GM12878 (cell line): Measurements from ENCODE around the gene KATNB1. TPM values are rescaled to one million over a fixed set of nuclear protein-coding genes. Genes with fewer than 3 reads are reported as not detected.

Experiments
- ATAC-seq: fragments of 200-7000 bp; cut with Tn5 transposase; 3 replicates; pipeline ENCODE4 v1.9.1; 2020; ENCODE audit warnings: mild to moderate bottlenecking, moderate library complexity
- BruUV-seq: library from RNA; stranded (reverse); fragments of 400-500 nt; replicated peaks from 2 replicates; lab custom pipeline; 2021; lab: Mats Ljungman, UMichigan
- CTCF ChIA-PET: fragments of 300-600 bp; sonication (Branson Sonifier 250); formaldehyde crosslinking; extraction: SDS; loops from one replicate; lab custom pipeline; 2021; ENCODE audit warnings: inconsistent platforms; lab: Yijun Ruan, JAX
- POLR2A ChIA-PET: fragments of 350-600 bp; formaldehyde crosslinking; extraction: SDS; loops from one replicate; lab custom pipeline; 2021; ENCODE audit warnings: inconsistent platforms; lab: Charles Lee
- RAD21 ChIA-PET: fragments of 300-600 bp; sonication (Branson Sonifier 250); formaldehyde crosslinking; loops from one replicate; lab custom pipeline; 2023; ENCODE audit warnings: antibody characterized with exemption; ENCODE audit not compliant: unreplicated experiment; lab: Charles Lee
- SMC1A ChIA-PET: fragments of 300-600 bp; sonication (Branson Sonifier 250); formaldehyde crosslinking; loops from one replicate; lab custom pipeline; 2023; ENCODE audit not compliant: unreplicated experiment, uncharacterized antibody; lab: Charles Lee
- DNase-seq: peaks from one replicate; pipeline ENCODE4 v3.0.0-alpha.2; 2011; ENCODE audit warnings: low read depth, low spot score
- FAIRE-seq: peaks from 3 replicates; lab custom pipeline; 2011; peaks lifted over from hg19 to GRCh38; lab: Jason Lieb, UNC
- H2AFZ ChIP-seq: 2 replicates; pipeline ENCODE4 v1.6.0; 2011; ENCODE audit warnings: low read depth, low read length, control low read depth; ENCODE audit not compliant: control insufficient read depth
- H3K27ac ChIP-seq: 2 replicates; pipeline ENCODE4 v1.5.1; 2011; ENCODE audit warnings: control low read depth; ENCODE audit not compliant: control insufficient read depth, insufficient read depth
- H3K27me3 ChIP-seq, 2 experiments: replicated peaks in 1 of 2; 2 replicates each; pipeline versions ENCODE4 v1.6.0 to v1.6.1; 2011; ENCODE audit warnings: low read length in 1 of 2; ENCODE audit not compliant: control insufficient read depth in 2 of 2, insufficient read depth in 2 of 2
- H3K36me3 ChIP-seq, 2 experiments: 2 replicates each; pipeline ENCODE4 v1.5.1; 2011; ENCODE audit warnings: low read length in 1 of 2; ENCODE audit not compliant: control insufficient read depth in 2 of 2, insufficient read depth in 2 of 2
- H3K4me1 ChIP-seq: 2 replicates; pipeline ENCODE4 v1.6.1; 2011; ENCODE audit warnings: mild to moderate bottlenecking, low read length, moderate library complexity, mixed read lengths; ENCODE audit not compliant: control insufficient read depth, insufficient read depth
- H3K4me2 ChIP-seq: 2 replicates; pipeline ENCODE4 v1.6.0; 2011; ENCODE audit warnings: control low read depth; ENCODE audit not compliant: control insufficient read depth, insufficient read depth
- H3K4me3 ChIP-seq: fragments of 200-600 bp; sonication (generic); 2 replicates; pipeline ENCODE4 v1.5.1; 2016
- H3K79me2 ChIP-seq: 2 replicates; pipeline ENCODE4 v1.6.0; 2011; ENCODE audit warnings: low read length; ENCODE audit not compliant: control insufficient read depth, insufficient read depth
- H3K9ac ChIP-seq: 2 replicates; pipeline ENCODE4 v1.8.0; 2011; ENCODE audit warnings: low read length, control low read depth, mixed read lengths; ENCODE audit not compliant: control insufficient read depth, insufficient read depth
- H3K9me3 ChIP-seq: replicated peaks from 3 replicates; pipeline ENCODE4 v1.5.1; 2011; ENCODE audit warnings: mild to moderate bottlenecking, low read length; ENCODE audit not compliant: control insufficient read depth, insufficient read depth
- H4K20me1 ChIP-seq: 2 replicates; pipeline ENCODE4 v1.6.0; 2011; ENCODE audit not compliant: control insufficient read depth, insufficient read depth
- CBX3 ChIP-seq: fragments of 200-600 bp; sonication (generic); IDR thresholded peaks from 2 replicates; pipeline ENCODE4 v1.6.1; 2016; ENCODE audit warnings: low read depth, borderline replicate concordance
- CUX1 ChIP-seq: IDR thresholded peaks from 2 replicates; pipeline ENCODE4 v1.6.1; 2012; ENCODE audit warnings: improper control_type of control experiment, low read depth, low read length; ENCODE audit not compliant: insufficient replicate concordance
- DPF2 ChIP-seq: fragments of 450-650 bp; IDR thresholded peaks from 2 replicates; pipeline ENCODE4 v1.6.1; 2017; ENCODE audit warnings: mild to moderate bottlenecking
- EZH2 ChIP-seq: IDR thresholded peaks from 2 replicates; pipeline ENCODE4 v1.6.1; 2012; ENCODE audit warnings: low read depth, mild to moderate bottlenecking, control low read depth, inconsistent platforms, low read length, borderline replicate concordance; ENCODE audit not compliant: control insufficient read depth
- JUND ChIP-seq: IDR thresholded peaks from 2 replicates; pipeline ENCODE4 v1.6.1; 2012; ENCODE audit warnings: low read depth, mild to moderate bottlenecking, low read length, improper control_type of control experiment, moderate library complexity
- KAT2A ChIP-seq: conservative IDR thresholded peaks from 2 replicates; pipeline ENCODE4 v1.6.1; 2011; ENCODE audit warnings: low read depth, low read length; ENCODE audit not compliant: control insufficient read depth
- PML ChIP-seq: IDR thresholded peaks from 2 replicates; pipeline ENCODE4 v1.6.1; 2012; ENCODE audit warnings: low read length, inconsistent platforms
- RBBP5 ChIP-seq: fragments of 200-600 bp; sonication (generic); conservative IDR thresholded peaks from 2 replicates; pipeline ENCODE4 v1.6.1; 2016
- REST ChIP-seq: IDR thresholded peaks from 2 replicates; pipeline ENCODE4 v1.6.1; 2012; ENCODE audit warnings: mild to moderate bottlenecking, low read depth, low read length
- USF1 ChIP-seq: IDR thresholded peaks from 2 replicates; pipeline ENCODE4 v1.6.1; 2011; ENCODE audit warnings: borderline replicate concordance, low read depth, mild to moderate bottlenecking, moderate library complexity, mixed read lengths, low read length; ENCODE audit not compliant: insufficient read depth; ENCODE audit errors: extremely low read length
- ZBTB33 ChIP-seq: fragments of 450-650 bp; IDR thresholded peaks from 2 replicates; pipeline ENCODE4 v1.6.1; 2017; ENCODE audit warnings: mild to moderate bottlenecking
- WGBS: methylation state at CpG from one replicate; pipeline ENCODE4 v1.1.6; 2016; ENCODE audit warnings: low lambda C conversion rate; ENCODE audit not compliant: insufficient replicate concordance, insufficient coverage; ENCODE audit errors: missing lambda C conversion rate; 5-methylcytosine and 5-hydroxymethylcytosine counted together
- in situ Hi-C: fragments of 300-500 bp; cut with MboI; formaldehyde crosslinking; loops from 9 replicates; pipeline ENCODE4 v1.14.3; 2018; ENCODE audit warnings: mixed read lengths
- intact Hi-C: fragments of 100-400 bp; cut with micrococcal nuclease; formaldehyde crosslinking; loops from one replicate; pipeline ENCODE4 v1.14.2; 2022; ENCODE audit not compliant: unreplicated experiment
- polyA plus RNA-seq, 11 experiments: library from polyadenylated mRNA; depleted of rRNA in 4 of 11; unstranded in 6 of 11; stranded (reverse) in 5 of 11; fragments of >200 nt; fragmentation: Nextera tagmentation in 4 of 11; fragmentation: Illumina TruSeq in 1 of 11; extraction: Ambion mirVana in 4 of 11; extraction: Trizol in 1 of 11; gene quantifications; 1 replicate in 1 of 11; 2 replicates in 10 of 11; pipeline versions ENCODE4 v1.2.1 to v1.2.3, GENCODE V29; 2011 to 2016; ENCODE audit warnings: inconsistent platforms in 2 of 11, missing spikeins in 2 of 11, low read depth in 1 of 11
- total RNA-seq, 4 experiments: library from RNA; depleted of rRNA in 3 of 4; stranded (reverse); fragments of >200 nt in 3 of 4; fragmentation: Illumina TruSeq in 1 of 4; extraction: Trizol in 1 of 4; gene quantifications; 2 replicates each; pipeline versions ENCODE4 v1.2.1 to v1.2.3, GENCODE V29; 2013 to 2021

Gene KATNB1
- total and polyA plus RNA-seq, 10 of the 15 experiments (the other 5 are each of a cell fraction or from before 2014, with no cell fraction given): 0.71 to 46.5 (median 19.5) TPM

- WGBS: 39% methylated on average over 17 of the region's 17 CpGs
- Histone ChIP-seq H3K4me2 (no peak overlapping the region), H3K79me2 (no peaks in the 10 kb centered on the region), H3K27ac (no peak overlapping the region), H3K27me3 (no peaks in the 10 kb centered on the region; a peak in 1 of 4 replicates), H3K4me3 (no peak overlapping the region), H3K4me1 (no peaks in the 10 kb centered on the region), H3K9ac (no peak overlapping the region), H4K20me1 (no peaks in the 10 kb centered on the region), H3K36me3 (no peaks in the 10 kb centered on the region), H3K9me3 (no peaks in the 10 kb centered on the region), H2AFZ (no peak overlapping the region)
- SMC1A ChIA-PET: no interaction called here
- RAD21 ChIA-PET: no interaction called here
- FAIRE-seq (no peak), ATAC-seq (no peak), DNase-seq (no peak)
- POLR2A ChIA-PET: no interaction called here
- intact Hi-C loops (no loop called here), in situ Hi-C loops (no loop called here)
- BruUV-seq: no TSS peak
- CTCF ChIA-PET: no interaction called here
- no peak for TF ChIP-seq PML
- TF ChIP-seq REST: no peak
- TF ChIP-seq JUND: no peak
- no peak for TF ChIP-seq KAT2A
- TF ChIP-seq EZH2: no peak
- no peak for TF ChIP-seq USF1
- no peak for TF ChIP-seq CUX1
- no peak for TF ChIP-seq CBX3
- TF ChIP-seq RBBP5: no peak
- no peak for TF ChIP-seq DPF2
- no peak for TF ChIP-seq ZBTB33
Measured at GRCh38 chr16:57788252-57788841, 52.8 kb downstream of the KATNB1 start.
